GM12878 (cell line): ENCODE measurements around the gene SESTD1. TPM values are rescaled to one million over a fixed set of nuclear protein-coding genes. Genes with fewer than 3 reads are reported as not detected.

Experiments
- ATAC-seq: fragments of 200-7000 bp; cut with Tn5 transposase; 3 replicates; pipeline ENCODE4 v1.9.1; 2020; ENCODE audit warnings: mild to moderate bottlenecking, moderate library complexity
- BruUV-seq: library from RNA; stranded (reverse); fragments of 400-500 nt; replicated peaks from 2 replicates; lab custom pipeline; 2021; lab: Mats Ljungman, UMichigan
- CTCF ChIA-PET: fragments of 300-600 bp; sonication (Branson Sonifier 250); formaldehyde crosslinking; extraction: SDS; loops from one replicate; lab custom pipeline; 2021; ENCODE audit warnings: inconsistent platforms; lab: Yijun Ruan, JAX
- POLR2A ChIA-PET: fragments of 350-600 bp; formaldehyde crosslinking; extraction: SDS; loops from one replicate; lab custom pipeline; 2021; ENCODE audit warnings: inconsistent platforms; lab: Charles Lee
- RAD21 ChIA-PET: fragments of 300-600 bp; sonication (Branson Sonifier 250); formaldehyde crosslinking; loops from one replicate; lab custom pipeline; 2023; ENCODE audit warnings: antibody characterized with exemption; ENCODE audit not compliant: unreplicated experiment; lab: Charles Lee
- SMC1A ChIA-PET: fragments of 300-600 bp; sonication (Branson Sonifier 250); formaldehyde crosslinking; loops from one replicate; lab custom pipeline; 2023; ENCODE audit not compliant: unreplicated experiment, uncharacterized antibody; lab: Charles Lee
- DNase-seq: peaks from one replicate; pipeline ENCODE4 v3.0.0-alpha.2; 2011; ENCODE audit warnings: low read depth, low spot score
- FAIRE-seq: peaks from 3 replicates; lab custom pipeline; 2011; peaks lifted over from hg19 to GRCh38; lab: Jason Lieb, UNC
- H2AFZ ChIP-seq: 2 replicates; pipeline ENCODE4 v1.6.0; 2011; ENCODE audit warnings: low read depth, low read length, control low read depth; ENCODE audit not compliant: control insufficient read depth
- H3K27ac ChIP-seq: 2 replicates; pipeline ENCODE4 v1.5.1; 2011; ENCODE audit warnings: control low read depth; ENCODE audit not compliant: control insufficient read depth, insufficient read depth
- H3K27me3 ChIP-seq, 2 experiments: replicated peaks in 1 of 2; 2 replicates each; pipeline versions ENCODE4 v1.6.0 to v1.6.1; 2011; ENCODE audit warnings: low read length in 1 of 2; ENCODE audit not compliant: control insufficient read depth in 2 of 2, insufficient read depth in 2 of 2
- H3K36me3 ChIP-seq, 2 experiments: 2 replicates each; pipeline ENCODE4 v1.5.1; 2011; ENCODE audit warnings: low read length in 1 of 2; ENCODE audit not compliant: control insufficient read depth in 2 of 2, insufficient read depth in 2 of 2
- H3K4me1 ChIP-seq: 2 replicates; pipeline ENCODE4 v1.6.1; 2011; ENCODE audit warnings: mild to moderate bottlenecking, low read length, moderate library complexity, mixed read lengths; ENCODE audit not compliant: control insufficient read depth, insufficient read depth
- H3K4me2 ChIP-seq: 2 replicates; pipeline ENCODE4 v1.6.0; 2011; ENCODE audit warnings: control low read depth; ENCODE audit not compliant: control insufficient read depth, insufficient read depth
- H3K4me3 ChIP-seq: fragments of 200-600 bp; sonication (generic); 2 replicates; pipeline ENCODE4 v1.5.1; 2016
- H3K79me2 ChIP-seq: 2 replicates; pipeline ENCODE4 v1.6.0; 2011; ENCODE audit warnings: low read length; ENCODE audit not compliant: control insufficient read depth, insufficient read depth
- H3K9ac ChIP-seq: 2 replicates; pipeline ENCODE4 v1.8.0; 2011; ENCODE audit warnings: low read length, control low read depth, mixed read lengths; ENCODE audit not compliant: control insufficient read depth, insufficient read depth
- H3K9me3 ChIP-seq: replicated peaks from 3 replicates; pipeline ENCODE4 v1.5.1; 2011; ENCODE audit warnings: mild to moderate bottlenecking, low read length; ENCODE audit not compliant: control insufficient read depth, insufficient read depth
- H4K20me1 ChIP-seq: 2 replicates; pipeline ENCODE4 v1.6.0; 2011; ENCODE audit not compliant: control insufficient read depth, insufficient read depth
- JUNB ChIP-seq: IDR thresholded peaks from 2 replicates; pipeline ENCODE4 v1.6.1; 2016; ENCODE audit warnings: antibody characterized with exemption, mild to moderate bottlenecking
- LARP7 ChIP-seq: fragments of 450-650 bp; IDR thresholded peaks from 2 replicates; pipeline ENCODE4 v1.6.1; 2017; ENCODE audit warnings: mild to moderate bottlenecking
- MEF2B ChIP-seq: fragments of 450-650 bp; IDR thresholded peaks from 2 replicates; pipeline ENCODE4 v1.6.1; 2018; ENCODE audit warnings: mild to moderate bottlenecking, moderate library complexity; ENCODE audit not compliant: partially characterized antibody, poor library complexity, severe bottlenecking
- NFIC ChIP-seq: IDR thresholded peaks from 2 replicates; pipeline ENCODE4 v1.6.1; 2012; ENCODE audit warnings: low read depth, mild to moderate bottlenecking, inconsistent platforms, low read length, moderate library complexity
- NFXL1 ChIP-seq: fragments of 450-650 bp; IDR thresholded peaks from 2 replicates; pipeline ENCODE4 v1.6.1; 2017; ENCODE audit warnings: antibody characterized with exemption, mild to moderate bottlenecking, borderline replicate concordance
- RAD21 ChIP-seq: IDR thresholded peaks from 2 replicates; pipeline ENCODE4 v1.6.1; 2011; ENCODE audit warnings: mild to moderate bottlenecking, low read depth, low read length, moderate library complexity; ENCODE audit not compliant: insufficient read depth
- RUNX3 ChIP-seq: IDR thresholded peaks from 2 replicates; pipeline ENCODE4 v1.6.1; 2012; ENCODE audit warnings: low read length, inconsistent platforms
- SIN3A ChIP-seq: IDR thresholded peaks from 2 replicates; pipeline ENCODE4 v1.6.1; 2012; ENCODE audit warnings: low read depth, low read length, improper control_type of control experiment
- SMC3 ChIP-seq: IDR thresholded peaks from 2 replicates; pipeline ENCODE4 v1.6.1; 2011; ENCODE audit warnings: low read length, improper control_type of control experiment, borderline replicate concordance
- STAT1 ChIP-seq: fragments of 450-650 bp; conservative IDR thresholded peaks from 2 replicates; pipeline ENCODE4 v1.6.1; 2014; ENCODE audit warnings: antibody characterized with exemption, mild to moderate bottlenecking
- STAT3 ChIP-seq: IDR thresholded peaks from 2 replicates; pipeline ENCODE4 v1.6.1; 2011; ENCODE audit warnings: low read depth, low read length, improper control_type of control experiment
- TCF7 ChIP-seq: IDR thresholded peaks from 2 replicates; pipeline ENCODE4 v1.6.1; 2014; ENCODE audit warnings: antibody characterized with exemption, borderline replicate concordance
- WRNIP1 ChIP-seq: IDR thresholded peaks from 2 replicates; pipeline ENCODE4 v1.6.1; 2011; ENCODE audit warnings: low read depth, low read length, improper control_type of control experiment, borderline replicate concordance
- WGBS: methylation state at CpG from one replicate; pipeline ENCODE4 v1.1.6; 2016; ENCODE audit warnings: low lambda C conversion rate; ENCODE audit not compliant: insufficient replicate concordance, insufficient coverage; ENCODE audit errors: missing lambda C conversion rate; 5-methylcytosine and 5-hydroxymethylcytosine counted together
- in situ Hi-C: fragments of 300-500 bp; cut with MboI; formaldehyde crosslinking; loops from 9 replicates; pipeline ENCODE4 v1.14.3; 2018; ENCODE audit warnings: mixed read lengths
- intact Hi-C: fragments of 100-400 bp; cut with micrococcal nuclease; formaldehyde crosslinking; loops from one replicate; pipeline ENCODE4 v1.14.2; 2022; ENCODE audit not compliant: unreplicated experiment
- polyA plus RNA-seq, 11 experiments: library from polyadenylated mRNA; depleted of rRNA in 4 of 11; unstranded in 6 of 11; stranded (reverse) in 5 of 11; fragments of >200 nt; fragmentation: Nextera tagmentation in 4 of 11; fragmentation: Illumina TruSeq in 1 of 11; extraction: Ambion mirVana in 4 of 11; extraction: Trizol in 1 of 11; gene quantifications; 1 replicate in 1 of 11; 2 replicates in 10 of 11; pipeline versions ENCODE4 v1.2.1 to v1.2.3, GENCODE V29; 2011 to 2016; ENCODE audit warnings: inconsistent platforms in 2 of 11, missing spikeins in 2 of 11, low read depth in 1 of 11
- total RNA-seq, 4 experiments: library from RNA; depleted of rRNA in 3 of 4; stranded (reverse); fragments of >200 nt in 3 of 4; fragmentation: Illumina TruSeq in 1 of 4; extraction: Trizol in 1 of 4; gene quantifications; 2 replicates each; pipeline versions ENCODE4 v1.2.1 to v1.2.3, GENCODE V29; 2013 to 2021
- TF ChIP-seq, protein P1 (sequence below), 3 experiments: IDR thresholded peaks in 2 of 3; conservative IDR thresholded peaks in 1 of 3; 2 replicates each; pipeline ENCODE4 v1.5.1; 2011; ENCODE audit warnings: low read depth in 3 of 3, low read length in 3 of 3, mild to moderate bottlenecking in 3 of 3, control low read depth in 2 of 3, moderate library complexity in 2 of 3, inconsistent platforms in 1 of 3, mixed read lengths in 1 of 3; ENCODE audit not compliant: control insufficient read depth in 2 of 3, insufficient read depth in 1 of 3; ENCODE audit errors: extremely low read depth in 1 of 3
- TF ChIP-seq, protein P2 (sequence below): fragments of 450-650 bp; IDR thresholded peaks from 2 replicates; pipeline ENCODE4 v1.6.1; 2017; ENCODE audit warnings: borderline replicate concordance

Gene SESTD1
- total and polyA plus RNA-seq, 10 of the 15 experiments (the other 5 are each of a cell fraction or from before 2014, with no cell fraction given), result 4.4 to 22.7 (median 9.5) TPM

DNA sequence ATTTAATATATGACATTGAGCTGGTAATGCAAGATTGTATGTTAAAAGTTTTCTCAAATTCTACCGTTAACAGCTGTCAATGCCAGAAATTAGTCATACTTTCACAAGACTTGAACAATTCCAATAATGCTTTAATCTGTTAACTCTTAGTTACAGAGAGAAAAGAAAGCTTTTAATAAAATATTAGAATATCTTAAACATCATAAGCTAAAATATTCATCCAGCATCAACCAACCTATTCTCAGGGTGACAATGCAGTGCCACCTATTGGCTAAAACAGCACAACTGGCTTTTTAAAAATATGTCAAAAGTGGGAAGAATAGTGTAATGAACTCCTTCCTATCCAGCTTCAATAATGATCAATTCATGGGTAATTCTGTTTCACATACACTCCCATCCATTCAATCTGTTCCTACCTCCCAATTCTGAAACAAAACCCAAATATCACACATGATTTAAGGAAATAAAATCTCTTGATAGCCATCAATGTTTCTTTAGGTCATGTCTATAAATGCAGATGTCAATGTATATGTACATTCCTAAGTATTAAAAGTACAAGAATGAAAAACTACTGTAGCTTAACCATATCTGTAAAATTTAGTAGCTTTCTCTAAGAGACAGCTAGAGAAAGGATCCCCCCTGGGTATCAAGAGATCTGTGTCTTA lies 134.9 kb downstream of the SESTD1 start:
- 0% methylated on average over 1 of the region's 1 CpG for WGBS
- Histone ChIP-seq H3K36me3 (no peaks in the 10 kb centered on the region), H4K20me1 (no peaks in the 10 kb centered on the region), H3K9ac (no peak overlapping the region), H3K4me1 (no peaks in the 10 kb centered on the region), H3K4me2 (no peak overlapping the region), H3K9me3 (no peaks in the 10 kb centered on the region), H3K27me3 (no peaks in the 10 kb centered on the region), H3K27ac (no peak overlapping the region), H3K4me3 (no peak overlapping the region), H3K79me2 (no peaks in the 10 kb centered on the region), H2AFZ (no peak overlapping the region)
- TF ChIP-seq, protein P1, sequence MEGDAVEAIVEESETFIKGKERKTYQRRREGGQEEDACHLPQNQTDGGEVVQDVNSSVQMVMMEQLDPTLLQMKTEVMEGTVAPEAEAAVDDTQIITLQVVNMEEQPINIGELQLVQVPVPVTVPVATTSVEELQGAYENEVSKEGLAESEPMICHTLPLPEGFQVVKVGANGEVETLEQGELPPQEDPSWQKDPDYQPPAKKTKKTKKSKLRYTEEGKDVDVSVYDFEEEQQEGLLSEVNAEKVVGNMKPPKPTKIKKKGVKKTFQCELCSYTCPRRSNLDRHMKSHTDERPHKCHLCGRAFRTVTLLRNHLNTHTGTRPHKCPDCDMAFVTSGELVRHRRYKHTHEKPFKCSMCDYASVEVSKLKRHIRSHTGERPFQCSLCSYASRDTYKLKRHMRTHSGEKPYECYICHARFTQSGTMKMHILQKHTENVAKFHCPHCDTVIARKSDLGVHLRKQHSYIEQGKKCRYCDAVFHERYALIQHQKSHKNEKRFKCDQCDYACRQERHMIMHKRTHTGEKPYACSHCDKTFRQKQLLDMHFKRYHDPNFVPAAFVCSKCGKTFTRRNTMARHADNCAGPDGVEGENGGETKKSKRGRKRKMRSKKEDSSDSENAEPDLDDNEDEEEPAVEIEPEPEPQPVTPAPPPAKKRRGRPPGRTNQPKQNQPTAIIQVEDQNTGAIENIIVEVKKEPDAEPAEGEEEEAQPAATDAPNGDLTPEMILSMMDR (IDR thresholded peaks at IDR 0.05 in 2 of 3, conservative IDR thresholded peaks at IDR 0.05 in 1 of 3; ENCODE audit: control insufficient read depth in 2 of 3, extremely low read depth in 1 of 3, insufficient read depth in 1 of 3, low read depth in 3 of 3, low read length in 3 of 3), result peak; percentile 57 to 76 (median 63); a peak in 5 of 6 replicates
- no peak for TF ChIP-seq TCF7
- TF ChIP-seq, protein P2, sequence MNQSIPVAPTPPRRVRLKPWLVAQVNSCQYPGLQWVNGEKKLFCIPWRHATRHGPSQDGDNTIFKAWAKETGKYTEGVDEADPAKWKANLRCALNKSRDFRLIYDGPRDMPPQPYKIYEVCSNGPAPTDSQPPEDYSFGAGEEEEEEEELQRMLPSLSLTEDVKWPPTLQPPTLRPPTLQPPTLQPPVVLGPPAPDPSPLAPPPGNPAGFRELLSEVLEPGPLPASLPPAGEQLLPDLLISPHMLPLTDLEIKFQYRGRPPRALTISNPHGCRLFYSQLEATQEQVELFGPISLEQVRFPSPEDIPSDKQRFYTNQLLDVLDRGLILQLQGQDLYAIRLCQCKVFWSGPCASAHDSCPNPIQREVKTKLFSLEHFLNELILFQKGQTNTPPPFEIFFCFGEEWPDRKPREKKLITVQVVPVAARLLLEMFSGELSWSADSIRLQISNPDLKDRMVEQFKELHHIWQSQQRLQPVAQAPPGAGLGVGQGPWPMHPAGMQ, result no peak
- TF ChIP-seq STAT1, result no peak
- no peak for TF ChIP-seq SIN3A
- no peak for TF ChIP-seq STAT3
- peak; percentile 54 for TF ChIP-seq JUNB
- TF ChIP-seq RUNX3, result no peak
- no peak for TF ChIP-seq WRNIP1
- TF ChIP-seq SMC3, result peak; percentile 81
- no peak for TF ChIP-seq NFXL1
- 0 out of 2 replicates have a peak, but pooled peaks have one; percentile 19 for TF ChIP-seq NFIC
- TF ChIP-seq RAD21, result peak; percentile 90
- TF ChIP-seq MEF2B, result no peak
- TF ChIP-seq LARP7, result no peak
- intact Hi-C loops, result loop anchor here (1.0 to 5.0 kb wide), 4 partner anchors 109 to 332 kb away; no protein-coding TSS in a partner anchor
- ChIA-PET CTCF (interaction anchor here (0.5 to 6.5 kb wide), 82 partner anchors 9 to 1452 kb away, joined by 3 to 191 read pairs (median 5); partner anchors contain the start of genes CCDC141 and TTN), POLR2A (interaction anchor here (0.9 to 2.1 kb wide), 6 partner anchors 81 to 239 kb away, joined by 3 to 18 read pairs (median 3); no protein-coding TSS in a partner anchor), RAD21 (interaction anchor here (0.6 to 6.5 kb wide), 57 partner anchors 8 to 429 kb away, joined by 3 to 122 read pairs (median 4); partner anchors contain the start of gene CCDC141), SMC1A (interaction anchor here (0.6 to 7.3 kb wide), 72 partner anchors 8 to 378 kb away, joined by 3 to 151 read pairs (median 5); partner anchors contain the start of gene CCDC141)
- ATAC-seq, result peak; percentile 79
- FAIRE-seq, result peak; percentile 97
- DNase-seq, result no peak
- no TSS peak for BruUV-seq
- in situ Hi-C loops, result loop anchor here (10.0 kb wide), 2 partner anchors 235 to 335 kb away; no protein-coding TSS in a partner anchor
